Ovary (tissue), 3 donors: ENCODE results near the gene SLC44A1.

ENCODE experiments used
- POLR2A ChIP-seq: fragments of 450-650 bp; IDR thresholded peaks from one replicate; pipeline ENCODE4 v1.6.1; 2017; ENCODE audit warnings: antibody characterized with exemption, mild to moderate bottlenecking, moderate library complexity
- TF ChIP-seq, protein P1 (sequence below), 3 donors: fragments of 450-650 bp in 2 of 3; fragments of 200-600 bp in 1 of 3; IDR thresholded peaks; one replicate each; pipeline versions ENCODE4 v1.5.1 to v1.8.0; 2016 to 2022; ENCODE audit warnings: antibody characterized with exemption in 3 of 3, mild to moderate bottlenecking in 1 of 3
- donor health status: DM: no; HTN: no; CAD: no.

GRCh38 chr9:105459336-105459735 is 214.9 kb downstream of the SLC44A1 start:
- TF ChIP-seq POLR2A, result no peak
- TF ChIP-seq, protein P1, sequence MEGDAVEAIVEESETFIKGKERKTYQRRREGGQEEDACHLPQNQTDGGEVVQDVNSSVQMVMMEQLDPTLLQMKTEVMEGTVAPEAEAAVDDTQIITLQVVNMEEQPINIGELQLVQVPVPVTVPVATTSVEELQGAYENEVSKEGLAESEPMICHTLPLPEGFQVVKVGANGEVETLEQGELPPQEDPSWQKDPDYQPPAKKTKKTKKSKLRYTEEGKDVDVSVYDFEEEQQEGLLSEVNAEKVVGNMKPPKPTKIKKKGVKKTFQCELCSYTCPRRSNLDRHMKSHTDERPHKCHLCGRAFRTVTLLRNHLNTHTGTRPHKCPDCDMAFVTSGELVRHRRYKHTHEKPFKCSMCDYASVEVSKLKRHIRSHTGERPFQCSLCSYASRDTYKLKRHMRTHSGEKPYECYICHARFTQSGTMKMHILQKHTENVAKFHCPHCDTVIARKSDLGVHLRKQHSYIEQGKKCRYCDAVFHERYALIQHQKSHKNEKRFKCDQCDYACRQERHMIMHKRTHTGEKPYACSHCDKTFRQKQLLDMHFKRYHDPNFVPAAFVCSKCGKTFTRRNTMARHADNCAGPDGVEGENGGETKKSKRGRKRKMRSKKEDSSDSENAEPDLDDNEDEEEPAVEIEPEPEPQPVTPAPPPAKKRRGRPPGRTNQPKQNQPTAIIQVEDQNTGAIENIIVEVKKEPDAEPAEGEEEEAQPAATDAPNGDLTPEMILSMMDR (IDR thresholded peaks at IDR 0.05), result no peak
